ENCODE measurements around the gene ARHGEF38.
"Not testable (repeated sequence)": the region's sequence is repeated elsewhere in the genome, so short reads cannot be mapped to it uniquely, and the experiment has no call there.

The ARHGEF38 gene

DNA sequence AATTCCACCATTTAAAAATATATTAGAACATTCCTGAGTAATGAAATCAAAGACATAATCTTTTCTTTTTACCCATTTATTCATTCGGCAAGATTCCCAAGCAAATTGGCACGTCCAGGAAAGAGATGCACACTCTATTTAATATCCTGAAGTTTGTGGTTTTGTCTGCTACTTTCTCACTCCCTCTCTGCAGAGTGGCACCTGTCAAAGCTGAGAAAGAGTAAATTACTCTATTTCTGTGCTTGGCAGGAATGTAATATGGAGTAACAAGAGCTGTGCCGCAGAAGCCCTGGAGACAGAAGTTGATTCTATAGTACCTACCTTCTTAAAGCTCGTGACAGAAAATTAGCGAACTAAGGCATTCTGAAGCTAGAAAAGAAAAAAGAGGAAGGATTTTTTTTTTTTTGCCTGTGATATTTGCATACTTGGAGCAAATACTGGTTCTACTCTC lies 161.7 kb downstream of the ARHGEF38 start:
- no peak for DNase-seq (ENCODE audit: low spot score)

DNA sequence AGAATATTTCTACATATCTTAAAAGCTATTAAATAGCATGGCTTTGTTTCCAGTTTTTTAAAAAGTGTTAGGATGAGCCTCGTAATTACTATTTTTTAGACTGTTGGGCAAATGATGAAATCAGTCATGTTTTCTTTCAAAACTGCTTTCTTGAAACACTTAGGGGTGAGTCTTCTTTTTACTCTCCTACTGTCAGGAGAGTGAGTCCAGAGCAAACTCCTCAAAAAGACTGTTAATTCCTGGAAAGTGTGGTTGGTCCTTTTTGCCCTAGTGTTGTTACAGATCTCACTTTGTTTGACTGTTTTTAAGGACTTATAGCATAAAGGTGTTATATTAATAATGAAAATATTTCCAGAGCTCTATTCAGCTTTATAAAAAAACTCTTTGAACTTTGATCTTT lies 162.5 kb downstream of the ARHGEF38 start:
- no peak for DNase-seq (ENCODE audit: low spot score)

DNA sequence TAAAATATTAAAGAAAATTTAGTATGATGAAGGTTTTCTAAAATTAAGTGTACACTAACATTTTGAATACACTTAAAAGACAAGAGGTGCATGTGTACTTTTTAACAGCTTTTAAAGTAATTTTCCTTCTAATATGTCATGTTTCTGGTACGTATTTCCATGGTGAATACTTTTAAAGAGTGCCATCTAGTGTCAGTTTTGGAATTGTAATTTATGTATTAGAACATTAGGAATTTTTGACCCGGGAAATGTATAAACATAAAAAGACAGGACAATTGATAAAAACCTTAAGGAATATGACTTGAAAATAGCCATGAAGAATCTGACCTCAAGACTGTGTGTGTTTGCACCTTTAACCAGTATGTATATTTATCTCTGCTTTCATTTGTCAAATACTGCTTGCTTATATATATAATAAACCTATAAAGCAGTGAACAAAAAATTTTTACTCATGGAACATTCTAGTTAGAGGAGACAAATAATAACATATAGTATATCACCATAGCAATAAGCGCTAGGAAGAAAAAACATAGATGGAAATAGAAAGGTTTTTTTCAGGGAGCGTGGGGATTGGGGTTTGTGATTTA lies 163.4 kb downstream of the ARHGEF38 start:
- peak; percentile 21 for DNase-seq (ENCODE audit: low spot score)

DNA sequence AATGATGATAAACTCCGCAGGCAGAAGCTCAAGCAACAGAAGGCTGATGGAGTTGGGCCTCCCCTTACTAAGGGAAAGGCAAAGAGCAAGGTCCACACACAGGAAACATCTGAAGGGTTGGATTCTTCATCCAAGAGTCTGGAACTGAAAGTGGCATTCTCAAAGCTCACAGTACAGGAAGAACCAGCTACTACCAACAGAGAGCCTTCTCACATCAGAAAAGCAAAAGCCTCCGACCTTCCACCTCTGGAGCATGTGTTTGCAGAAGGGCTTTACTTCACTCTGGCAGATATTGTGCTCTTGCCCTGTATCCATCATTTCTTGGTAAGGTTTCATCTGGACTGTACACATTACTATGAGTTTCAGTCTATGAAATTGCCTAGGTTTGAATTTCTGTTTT lies 166.8 kb downstream of the ARHGEF38 start:
- no peak for DNase-seq (ENCODE audit: low spot score)

DNA sequence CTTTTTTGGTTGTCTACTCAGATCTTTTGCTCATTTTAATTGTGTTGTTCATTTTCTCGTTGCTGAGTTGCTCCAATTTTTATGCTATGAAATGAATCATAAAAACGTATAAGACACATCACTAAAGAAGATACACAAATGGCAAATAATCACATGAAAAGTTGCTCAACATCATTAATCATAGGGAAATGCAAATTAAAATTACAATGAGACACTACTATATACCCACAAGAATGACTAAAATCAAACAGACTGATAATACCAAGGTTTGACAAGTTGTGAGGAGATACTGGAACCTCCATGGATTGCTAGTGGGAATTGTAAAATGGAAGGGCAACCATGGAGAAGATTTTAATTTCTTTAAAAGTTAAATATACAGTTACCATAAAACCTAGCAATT lies 173.2 kb downstream of the ARHGEF38 start:
- DNase-seq (ENCODE audit: low spot score) = no peak

DNA sequence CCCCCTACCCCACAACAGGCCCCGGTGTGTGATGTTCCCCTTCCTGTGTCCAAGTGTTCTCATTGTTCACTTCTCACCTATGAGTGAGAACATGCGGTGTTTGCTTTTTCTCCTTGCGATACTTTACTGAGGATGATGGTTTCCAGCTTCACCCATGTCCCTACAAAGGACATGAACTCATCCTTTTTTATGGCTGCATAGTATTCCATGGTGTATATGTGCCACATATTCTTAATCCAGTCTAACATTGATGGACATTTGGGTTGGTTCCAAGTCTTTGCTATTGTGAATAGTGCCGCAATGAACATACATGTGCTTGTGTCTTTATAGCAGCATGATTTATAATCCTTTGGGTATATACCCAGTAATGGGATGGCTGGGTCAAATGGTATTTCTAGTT lies 177.5 kb downstream of the ARHGEF38 start:
- not testable (repeated sequence) for DNase-seq (ENCODE audit: low spot score)
